Stomach (tissue), 9 donors: ENCODE data around the gene FGR. TPM values are rescaled to one million over a fixed set of nuclear protein-coding genes. Genes with fewer than 3 reads are reported as not detected.

Experiments
- DNase-seq, 2 donors: peaks; one replicate each; pipeline versions ENCODE4 v3.0.0 to v3.0.0-alpha.2; 2013 to 2019
- H3K27ac ChIP-seq, 5 donors: fragments of 200-600 bp in 4 of 5; sonication (generic) in 4 of 5; one replicate each; pipeline ENCODE4 v1.5.1; 2013 to 2019; ENCODE audit warnings: mild to moderate bottlenecking in 1 of 5, moderate library complexity in 1 of 5
- H3K27me3 ChIP-seq, 3 donors: fragments of 200-600 bp; sonication (generic); one replicate each; pipeline ENCODE4 v1.5.1; 2017 to 2019; ENCODE audit warnings: mixed run types in 1 of 3
- H3K36me3 ChIP-seq, 4 donors: fragments of 200-600 bp; sonication (generic); 1 replicate in 3 of 4; 2 replicates in 1 of 4; pipeline ENCODE4 v1.5.1; 2016 to 2019
- H3K4me1 ChIP-seq, 4 donors: fragments of 200-600 bp; sonication (generic); one replicate each; pipeline ENCODE4 v1.5.1; 2016 to 2019
- H3K4me3 ChIP-seq, 4 donors: fragments of 200-600 bp; sonication (generic) in 3 of 4; one replicate each; pipeline ENCODE4 v1.5.1; 2016 to 2019; ENCODE audit warnings: mild to moderate bottlenecking in 1 of 4
- H3K9me3 ChIP-seq, 4 donors: fragments of 200-600 bp; sonication (generic); one replicate each; pipeline ENCODE4 v1.5.1; 2016 to 2019
- EP300 ChIP-seq: sonication (generic); formaldehyde crosslinking; IDR thresholded peaks from one replicate; pipeline ENCODE4 v1.6.1; 2017; ENCODE audit warnings: antibody characterized with exemption
- POLR2A ChIP-seq, 4 donors: fragments of 450-650 bp; IDR thresholded peaks; one replicate each; pipeline ENCODE4 v1.6.1; 2016; ENCODE audit warnings: antibody characterized with exemption in 4 of 4, control low read depth in 2 of 4, mild to moderate bottlenecking in 1 of 4, moderate library complexity in 1 of 4
- POLR2AphosphoS5 ChIP-seq, 3 donors: sonication (generic); formaldehyde crosslinking; IDR thresholded peaks; one replicate each; pipeline ENCODE4 v1.6.1; 2016; ENCODE audit warnings: antibody characterized with exemption in 3 of 3
- WGBS, 5 donors: extraction: QIAGEN DNeasy Blood & Tissue Kit in 3 of 5; methylation state at CpG; one replicate each; pipeline versions ENCODE4 v1.1.5 to v1.1.7; 2013 to 2018; 5-methylcytosine and 5-hydroxymethylcytosine counted together
- intact Hi-C: fragments of 100-400 bp; cut with DNase I; formaldehyde crosslinking; loops from one replicate; pipeline ENCODE4 v1.15.1; 2023; ENCODE audit warnings: low total_unique reads
- polyA plus RNA-seq, 3 donors: library from polyadenylated mRNA; stranded (reverse); fragments of 200-250 nt; gene quantifications; one replicate each; pipeline ENCODE4 v1.2.3, GENCODE V29; 2013
- total RNA-seq, 5 donors: library from RNA; depleted of rRNA; stranded (reverse); fragments of >200 nt; gene quantifications; one replicate each; pipeline versions ENCODE4 v1.1.0 to v1.2.3, GENCODE V29; 2014 to 2016
- TF ChIP-seq, protein P1 (sequence below), 7 experiments: fragments of 450-650 bp in 4 of 7; fragments of 200-600 bp in 3 of 7; sonication (generic) in 3 of 7; IDR thresholded peaks; one replicate each; pipeline ENCODE4 v1.5.1; 2016 to 2019; ENCODE audit warnings: antibody characterized with exemption in 7 of 7, control low read depth in 2 of 7, mild to moderate bottlenecking in 1 of 7
- donor health status: healthy with polysubstance abuse.
- donor health status: Bipolar disorder and iron deficiency.
- donor health status: healthy.

FGR gene
- total and polyA plus RNA-seq, 8 donors: 3.1 to 9.9 (median 6.8) TPM; not detected in 2

DNA sequence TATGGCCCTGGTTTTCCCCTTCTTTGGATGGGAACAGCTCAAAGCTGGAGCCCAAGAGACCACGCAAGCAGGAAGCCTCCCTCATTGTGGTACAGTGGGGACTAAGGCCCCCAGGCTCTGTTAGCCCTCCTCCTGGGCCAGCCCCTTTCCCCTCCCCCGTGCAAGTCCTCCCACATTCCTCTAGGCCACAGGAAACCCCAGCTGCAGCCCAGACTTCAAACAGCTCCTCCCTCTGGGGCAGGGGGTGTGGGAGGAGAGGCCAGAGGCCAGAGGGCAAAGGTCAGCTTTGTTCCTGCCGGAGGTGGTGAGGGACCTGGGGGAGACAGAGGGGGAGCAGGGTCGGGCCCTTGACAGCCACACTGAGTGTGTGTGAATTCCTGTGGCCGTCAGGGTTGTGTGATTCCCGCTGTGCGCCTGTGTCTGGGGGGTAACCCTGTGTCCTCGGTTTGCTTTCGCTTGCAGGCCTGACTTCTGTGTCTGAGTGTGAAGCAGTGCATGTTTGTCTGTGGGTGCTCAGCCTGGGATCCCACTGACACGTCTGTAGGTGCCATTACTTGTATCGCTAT lies 27.7 kb downstream of the FGR start:
- WGBS, 5 donors: 55 to 70% (median 65%) methylated on average over 11 of the region's 11 CpGs
- H3K9me3 ChIP-seq: no peaks in the 10 kb centered on the region
- TF ChIP-seq POLR2A (IDR thresholded peaks at IDR 0.05): no peak
- TF ChIP-seq EP300: no peak
- TF ChIP-seq, protein P1, sequence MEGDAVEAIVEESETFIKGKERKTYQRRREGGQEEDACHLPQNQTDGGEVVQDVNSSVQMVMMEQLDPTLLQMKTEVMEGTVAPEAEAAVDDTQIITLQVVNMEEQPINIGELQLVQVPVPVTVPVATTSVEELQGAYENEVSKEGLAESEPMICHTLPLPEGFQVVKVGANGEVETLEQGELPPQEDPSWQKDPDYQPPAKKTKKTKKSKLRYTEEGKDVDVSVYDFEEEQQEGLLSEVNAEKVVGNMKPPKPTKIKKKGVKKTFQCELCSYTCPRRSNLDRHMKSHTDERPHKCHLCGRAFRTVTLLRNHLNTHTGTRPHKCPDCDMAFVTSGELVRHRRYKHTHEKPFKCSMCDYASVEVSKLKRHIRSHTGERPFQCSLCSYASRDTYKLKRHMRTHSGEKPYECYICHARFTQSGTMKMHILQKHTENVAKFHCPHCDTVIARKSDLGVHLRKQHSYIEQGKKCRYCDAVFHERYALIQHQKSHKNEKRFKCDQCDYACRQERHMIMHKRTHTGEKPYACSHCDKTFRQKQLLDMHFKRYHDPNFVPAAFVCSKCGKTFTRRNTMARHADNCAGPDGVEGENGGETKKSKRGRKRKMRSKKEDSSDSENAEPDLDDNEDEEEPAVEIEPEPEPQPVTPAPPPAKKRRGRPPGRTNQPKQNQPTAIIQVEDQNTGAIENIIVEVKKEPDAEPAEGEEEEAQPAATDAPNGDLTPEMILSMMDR (IDR thresholded peaks at IDR 0.05): no peak
- TF ChIP-seq POLR2AphosphoS5 (IDR thresholded peaks at IDR 0.05): no peak
- peaks cover 0 to 6% (median 0%) of the 10 kb centered on the region in 4 donors for H3K36me3 ChIP-seq
- no peak overlapping the region for H3K27ac ChIP-seq
- no peaks in the 10 kb centered on the region for H3K27me3 ChIP-seq
- no peak overlapping the region for H3K4me3 ChIP-seq
- H3K4me1 ChIP-seq: peaks cover 2 to 36% (median 28%) of the 10 kb centered on the region in 4 donors
- intact Hi-C loops: loop anchor here (5.0 to 10.0 kb wide), 3 partner anchors 50 to 303 kb away; no protein-coding TSS in a partner anchor
- peak in 1 of 2 donors; percentile 72 for DNase-seq

DNA sequence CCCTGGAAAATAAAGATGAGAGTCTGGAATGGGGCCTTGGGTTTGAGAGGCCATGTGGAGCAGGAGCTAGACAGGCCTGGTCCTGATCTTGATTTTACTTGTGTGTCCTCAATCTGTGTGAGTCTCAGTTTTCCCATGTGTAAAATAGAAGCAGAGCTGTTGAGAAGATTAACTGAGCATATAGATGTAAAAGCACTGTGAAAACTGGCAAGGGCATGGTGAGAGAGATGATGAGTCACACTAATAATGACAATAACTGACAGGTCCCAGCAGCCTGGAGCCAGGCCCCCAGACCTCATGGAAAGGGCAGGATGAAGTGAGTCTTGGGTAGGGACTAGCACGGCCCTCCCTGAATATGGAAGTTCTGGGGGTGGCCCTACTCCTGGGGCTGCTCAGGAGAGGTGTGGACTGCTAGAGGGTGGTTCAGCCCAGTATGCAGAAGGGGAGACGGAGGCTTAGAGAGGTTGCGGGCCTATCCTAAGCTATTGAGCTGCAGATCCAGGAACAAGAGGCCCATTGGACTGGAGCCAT lies 28.2 kb downstream of the FGR start:
- Histone ChIP-seq H3K27ac (no peak overlapping the region), H3K4me3 (no peak overlapping the region), H3K36me3 (peaks cover 0 to under 1% (median 0%) of the 10 kb centered on the region in 4 donors), H3K9me3 (no peaks in the 10 kb centered on the region), H3K4me1 (peaks cover 8 to 42% (median 34%) of the 10 kb centered on the region in 4 donors), H3K27me3 (no peaks in the 10 kb centered on the region)
- TF ChIP-seq, protein P1 (IDR thresholded peaks at IDR 0.05): no peak
- no peak for TF ChIP-seq EP300
- TF ChIP-seq POLR2AphosphoS5 (IDR thresholded peaks at IDR 0.05): no peak
- TF ChIP-seq POLR2A (IDR thresholded peaks at IDR 0.05): no peak
- 58 to 85% (median 74%) methylated on average over 3 of the region's 3 CpGs for WGBS, 5 donors
- intact Hi-C loops: loop anchor here (5.0 to 10.0 kb wide), 3 partner anchors 49 to 302 kb away; no protein-coding TSS in a partner anchor
- no peak for DNase-seq

DNA sequence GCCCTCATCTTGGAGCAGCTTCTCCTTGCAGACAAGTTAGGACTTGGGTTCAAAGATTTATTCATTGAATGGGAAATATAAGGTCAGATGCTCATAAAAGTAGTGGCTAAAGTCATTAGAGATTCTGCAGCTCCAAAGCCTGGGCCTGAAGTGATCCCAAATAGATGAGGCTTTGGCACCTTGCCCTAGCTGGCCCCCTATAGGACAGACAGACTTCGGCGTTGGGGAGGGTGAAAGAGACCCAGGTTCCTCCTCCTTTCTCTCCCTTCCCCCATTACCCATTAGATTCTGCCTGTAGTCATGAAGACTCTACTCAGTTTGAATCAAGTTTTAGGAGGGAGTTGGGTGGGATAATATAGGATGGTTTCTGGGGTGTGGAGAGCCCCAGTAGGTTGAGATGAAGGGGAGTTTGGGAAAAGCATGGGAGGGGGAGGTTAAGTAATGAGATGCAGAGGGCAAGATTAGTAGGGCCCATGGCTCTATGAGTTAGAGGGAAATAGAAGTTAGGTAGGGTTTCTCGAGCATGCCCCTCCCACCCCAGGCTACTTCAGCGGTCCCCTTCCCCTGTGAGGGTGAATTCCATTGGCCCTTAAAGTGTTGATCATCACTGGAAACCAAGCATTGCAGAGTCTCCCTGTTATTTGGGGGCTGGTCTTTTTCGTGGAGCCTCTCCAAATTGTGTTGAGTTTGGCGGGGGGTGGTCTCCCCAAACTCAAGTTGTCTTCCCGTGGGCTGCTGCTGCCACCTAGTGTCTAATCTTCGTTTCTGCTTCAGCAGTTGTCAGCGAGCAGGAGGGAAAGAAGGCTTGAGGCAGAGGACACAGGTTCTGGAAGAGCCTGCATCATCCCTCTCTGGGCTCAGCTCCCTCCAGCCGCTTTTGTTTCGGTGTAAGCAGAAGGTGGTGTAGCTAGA lies 28.9 kb downstream of the FGR start:
- 11 to 17% (median 12%) methylated on average over 11 of the region's 11 CpGs for WGBS, 5 donors
- DNase-seq: peak; percentile 51 to 88
- Histone ChIP-seq H3K36me3 (no peaks in the 10 kb centered on the region), H3K4me1 (peaks cover 15 to 49% (median 41%) of the 10 kb centered on the region in 4 donors), H3K27me3 (no peaks in the 10 kb centered on the region), H3K27ac (no peak overlapping the region), H3K9me3 (no peaks in the 10 kb centered on the region), H3K4me3 (no peak overlapping the region)
- TF ChIP-seq POLR2A (IDR thresholded peaks at IDR 0.05) (no peak), EP300 (no peak), POLR2AphosphoS5 (IDR thresholded peaks at IDR 0.05) (no peak)
- TF ChIP-seq, protein P1 (IDR thresholded peaks at IDR 0.05): peak in 5 of 7 experiments; percentile 71 to 88 (median 82)
- intact Hi-C loops: loop anchor here (5.0 to 10.0 kb wide), 3 partner anchors 49 to 301 kb away; no protein-coding TSS in a partner anchor

DNA sequence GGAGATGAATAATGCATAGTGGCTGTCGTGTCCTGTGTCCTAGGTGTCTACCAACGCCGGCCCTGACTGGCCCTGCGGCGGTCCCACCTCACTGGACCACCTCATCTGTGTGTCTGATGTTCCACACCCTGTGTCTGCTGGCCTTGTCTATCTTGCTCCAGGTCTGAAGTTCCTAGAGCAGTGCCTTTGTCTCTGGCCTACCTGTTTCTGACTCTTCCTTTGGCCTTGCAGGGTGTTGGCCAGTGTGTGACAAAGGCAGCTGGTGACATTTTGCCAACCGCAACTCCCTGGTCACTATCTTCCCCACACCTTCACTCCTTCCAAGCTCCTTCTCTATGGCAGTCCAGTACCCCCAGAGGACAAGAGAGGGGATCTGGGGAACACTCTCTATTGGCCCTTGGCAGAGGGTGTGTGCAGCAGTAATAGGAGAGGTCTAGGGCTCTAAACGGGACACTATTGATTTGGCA lies 29.7 kb downstream of the FGR start:
- intact Hi-C loops: loop anchor here (5.0 to 10.0 kb wide), 3 partner anchors 48 to 301 kb away; no protein-coding TSS in a partner anchor
- no peak overlapping the region for H3K27ac ChIP-seq
- 79 to 81% (median 80%) methylated on average over 7 of the region's 7 CpGs for WGBS, 5 donors
- no peaks in the 10 kb centered on the region for H3K36me3 ChIP-seq
- H3K4me1 ChIP-seq: peaks cover 22 to 56% (median 48%) of the 10 kb centered on the region in 4 donors
- DNase-seq: no peak
- TF ChIP-seq POLR2A (IDR thresholded peaks at IDR 0.05) (no peak), POLR2AphosphoS5 (IDR thresholded peaks at IDR 0.05) (no peak), EP300 (no peak)
- TF ChIP-seq, protein P1 (IDR thresholded peaks at IDR 0.05): no peak
- H3K27me3 ChIP-seq: no peaks in the 10 kb centered on the region
- no peaks in the 10 kb centered on the region for H3K9me3 ChIP-seq
- H3K4me3 ChIP-seq: no peak overlapping the region
